SK-N-MC (cell line): Measurements from ENCODE around the gene CAPN1.

Source experiments
- EZH2 ChIP-seq: fragments of 200-600 bp; sonication (generic); IDR thresholded peaks from one replicate; pipeline ENCODE4 v1.6.1; 2017; ENCODE audit warnings: antibody characterized with exemption
- FOXP2 ChIP-seq: optimal IDR thresholded peaks from 2 replicates; pipeline ENCODE3; 2011; ENCODE audit warnings: mild to moderate bottlenecking, moderate library complexity; ENCODE audit not compliant: insufficient read depth; ENCODE audit errors: extremely low read length, control extremely low read depth
- POLR2AphosphoS5 ChIP-seq: IDR thresholded peaks from 2 replicates; pipeline ENCODE4 v1.6.1; 2012; ENCODE audit warnings: mild to moderate bottlenecking, low read depth, low read length, borderline replicate concordance

DNA sequence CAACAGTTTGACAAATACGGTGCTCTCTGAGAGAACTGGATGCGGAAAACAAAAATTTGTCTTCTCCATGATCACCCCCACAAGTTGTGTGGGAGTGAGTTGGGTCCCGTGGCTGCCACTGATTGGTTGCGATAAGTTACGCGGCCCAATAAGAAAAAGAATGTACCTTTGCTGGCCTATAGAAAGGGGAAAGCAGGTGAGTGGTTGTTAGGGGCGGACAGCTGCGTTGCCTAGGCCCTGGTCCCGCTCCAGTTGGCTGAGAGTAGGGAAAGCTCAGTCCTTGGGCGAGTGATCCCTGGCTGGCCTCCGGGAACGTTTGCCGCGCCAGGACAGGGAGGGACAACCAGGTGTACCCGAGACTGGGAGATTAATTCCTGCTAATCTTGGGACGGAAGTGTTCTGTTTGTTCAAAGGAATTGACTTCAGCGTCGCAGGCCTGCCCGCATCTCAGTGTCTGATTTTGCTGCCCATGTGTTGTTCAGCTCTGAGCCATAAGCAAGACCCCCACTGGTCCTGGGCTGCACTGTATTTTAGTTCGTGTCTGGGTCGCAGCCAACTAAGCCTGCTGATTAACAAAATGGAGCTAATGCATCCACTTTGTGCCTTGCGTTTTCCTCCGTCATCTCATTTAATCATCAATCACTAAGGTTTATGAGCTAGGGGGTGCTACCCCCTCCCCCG lies 46.6 kb upstream of the CAPN1 start:
- TF ChIP-seq POLR2AphosphoS5 (peak; percentile 85), EZH2 (no peak), FOXP2 (no peak)
